Fibroblast of lung (primary cell): ENCODE measurements around the gene PDLIM5. TPM values are rescaled to one million over a fixed set of nuclear protein-coding genes. Genes with fewer than 3 reads are reported as not detected.

Experiments used
- DNase-seq, 2 donors: peaks; one replicate each; pipeline versions ENCODE4 v3.0.0 to v3.0.0-alpha.2; 2010; ENCODE audit warnings: low read depth in 2 of 2
- H2AFZ ChIP-seq: 2 replicates; pipeline ENCODE4 v1.5.1; 2012; ENCODE audit warnings: low read length, control low read depth, inconsistent platforms
- H3K27ac ChIP-seq: 2 replicates; pipeline ENCODE4 v1.5.1; 2011; ENCODE audit warnings: low read length, control low read depth; ENCODE audit not compliant: insufficient read depth
- H3K27me3 ChIP-seq: 2 replicates; pipeline ENCODE4 v1.5.1; 2011; ENCODE audit warnings: mild to moderate bottlenecking, low read length; ENCODE audit not compliant: control insufficient read depth, insufficient read depth
- H3K36me3 ChIP-seq: 2 replicates; pipeline ENCODE4 v1.5.1; 2011; ENCODE audit warnings: low read length; ENCODE audit not compliant: control insufficient read depth, insufficient read depth
- H3K4me1 ChIP-seq: 2 replicates; pipeline ENCODE4 v1.5.1; 2011; ENCODE audit warnings: low read length; ENCODE audit not compliant: control insufficient read depth, insufficient read depth; ENCODE audit errors: extremely low read depth
- H3K4me2 ChIP-seq: 2 replicates; pipeline ENCODE4 v1.5.1; 2011; ENCODE audit warnings: low read length, control low read depth; ENCODE audit not compliant: insufficient read depth; ENCODE audit errors: extremely low read depth
- H3K4me3 ChIP-seq, 4 experiments: fragments of 200-600 bp in 1 of 4; sonication (generic) in 1 of 4; replicated peaks in 1 of 4; 2 replicates each; pipeline ENCODE4 v1.5.1; 2011 to 2016; ENCODE audit warnings: low read length in 4 of 4, low read depth in 3 of 4, mild to moderate bottlenecking in 3 of 4, control low read depth in 2 of 4, inconsistent platforms in 1 of 4, mixed read lengths in 1 of 4; ENCODE audit not compliant: insufficient read depth in 1 of 4; ENCODE audit errors: control extremely low read depth in 1 of 4
- H3K79me2 ChIP-seq: 2 replicates; pipeline ENCODE4 v1.5.1; 2012; ENCODE audit warnings: mild to moderate bottlenecking, low read length, inconsistent platforms; ENCODE audit not compliant: control insufficient read depth, insufficient read depth
- H3K9ac ChIP-seq: 2 replicates; pipeline ENCODE4 v1.5.1; 2011; ENCODE audit warnings: mild to moderate bottlenecking, low read length, control low read depth; ENCODE audit not compliant: insufficient read depth
- H3K9me3 ChIP-seq: 2 replicates; pipeline ENCODE4 v1.5.1; 2012; ENCODE audit warnings: low read depth, low read length; ENCODE audit not compliant: control insufficient read depth, insufficient read depth
- H4K20me1 ChIP-seq: 2 replicates; pipeline ENCODE4 v1.5.1; 2011; ENCODE audit warnings: low read length; ENCODE audit not compliant: control insufficient read depth, insufficient read depth; ENCODE audit errors: extremely low read depth
- EZH2 ChIP-seq: IDR thresholded peaks from 2 replicates; pipeline ENCODE4 v1.5.1; 2012; ENCODE audit warnings: low read length, control low read depth, mild to moderate bottlenecking; ENCODE audit errors: missing control alignments
- polyA plus RNA-seq, 2 donors: library from polyadenylated mRNA; depleted of rRNA in 1 of 2; stranded (reverse) in 1 of 2; unstranded in 1 of 2; fragments of >200 nt; gene quantifications; 2 replicates each; pipeline ENCODE4 v1.2.1, GENCODE V29; 2011 to 2012; ENCODE audit warnings: missing spikeins in 1 of 2
- total RNA-seq: library from RNA; depleted of rRNA; stranded (reverse); fragments of >200 nt; gene quantifications from 2 replicates; pipeline ENCODE4 v1.2.1, GENCODE V29; 2014
- TF ChIP-seq, protein P1 (sequence below), 2 donors: IDR thresholded peaks in 1 of 2; conservative IDR thresholded peaks in 1 of 2; 1 replicate in 1 of 2; 2 replicates in 1 of 2; pipeline ENCODE4 v1.5.1; 2011 to 2012; ENCODE audit warnings: low read length in 2 of 2, control low read depth in 1 of 2, inconsistent platforms in 1 of 2, low read depth in 1 of 2, mild to moderate bottlenecking in 1 of 2

Gene PDLIM5
- total and polyA plus RNA-seq, 2 donors (not counting 1 experiment from before 2014, with no cell fraction given) = 28.4 to 113 TPM

GRCh38 chr4:94517492-94517891 lies 65.8 kb downstream of the PDLIM5 start:
- H3K36me3 ChIP-seq = no peaks in the 10 kb centered on the region
- peaks cover 30% of the 10 kb centered on the region for H3K79me2 ChIP-seq
- H3K4me1 ChIP-seq = peaks cover 3% of the 10 kb centered on the region
- no peak overlapping the region for H3K4me3 ChIP-seq
- H3K9ac ChIP-seq = no peak overlapping the region
- H3K9me3 ChIP-seq = no peaks in the 10 kb centered on the region
- H2AFZ ChIP-seq = no peak overlapping the region
- no peaks in the 10 kb centered on the region for H4K20me1 ChIP-seq
- no peak overlapping the region for H3K4me2 ChIP-seq
- no peak for DNase-seq
- TF ChIP-seq, protein P1, sequence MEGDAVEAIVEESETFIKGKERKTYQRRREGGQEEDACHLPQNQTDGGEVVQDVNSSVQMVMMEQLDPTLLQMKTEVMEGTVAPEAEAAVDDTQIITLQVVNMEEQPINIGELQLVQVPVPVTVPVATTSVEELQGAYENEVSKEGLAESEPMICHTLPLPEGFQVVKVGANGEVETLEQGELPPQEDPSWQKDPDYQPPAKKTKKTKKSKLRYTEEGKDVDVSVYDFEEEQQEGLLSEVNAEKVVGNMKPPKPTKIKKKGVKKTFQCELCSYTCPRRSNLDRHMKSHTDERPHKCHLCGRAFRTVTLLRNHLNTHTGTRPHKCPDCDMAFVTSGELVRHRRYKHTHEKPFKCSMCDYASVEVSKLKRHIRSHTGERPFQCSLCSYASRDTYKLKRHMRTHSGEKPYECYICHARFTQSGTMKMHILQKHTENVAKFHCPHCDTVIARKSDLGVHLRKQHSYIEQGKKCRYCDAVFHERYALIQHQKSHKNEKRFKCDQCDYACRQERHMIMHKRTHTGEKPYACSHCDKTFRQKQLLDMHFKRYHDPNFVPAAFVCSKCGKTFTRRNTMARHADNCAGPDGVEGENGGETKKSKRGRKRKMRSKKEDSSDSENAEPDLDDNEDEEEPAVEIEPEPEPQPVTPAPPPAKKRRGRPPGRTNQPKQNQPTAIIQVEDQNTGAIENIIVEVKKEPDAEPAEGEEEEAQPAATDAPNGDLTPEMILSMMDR (conservative IDR thresholded peaks at IDR 0.05 in 1 of 2, IDR thresholded peaks at IDR 0.05 in 1 of 2; ENCODE audit: low read depth in 1 of 2, low read length in 2 of 2) = no peak
- TF ChIP-seq EZH2 = no peak
- H3K27me3 ChIP-seq = no peaks in the 10 kb centered on the region
- no peak overlapping the region for H3K27ac ChIP-seq

DNA sequence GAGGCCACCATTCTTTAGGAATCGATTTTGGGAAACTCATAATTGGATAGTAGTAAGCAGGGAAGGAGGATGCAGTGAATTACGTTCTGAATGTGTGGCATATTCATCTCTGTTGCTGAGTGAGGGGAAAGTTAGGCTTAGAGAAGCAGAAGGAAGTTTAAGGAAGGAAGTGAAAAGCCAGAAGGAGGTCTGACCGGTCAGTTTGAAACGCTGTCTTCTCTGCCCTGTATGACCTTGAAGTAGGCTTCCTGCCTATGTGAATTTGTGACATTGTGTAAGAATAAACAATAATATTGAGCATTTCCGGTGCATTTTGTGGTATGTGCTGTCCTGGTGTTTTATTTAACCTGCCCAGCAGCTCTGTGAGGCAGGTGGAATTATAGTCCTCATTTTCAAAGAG lies 67.3 kb downstream of the PDLIM5 start:
- TF ChIP-seq, protein P1 (conservative IDR thresholded peaks at IDR 0.05 in 1 of 2, IDR thresholded peaks at IDR 0.05 in 1 of 2; ENCODE audit: low read depth in 1 of 2, low read length in 2 of 2) = no peak
- TF ChIP-seq EZH2 = no peak
- Histone ChIP-seq H3K4me3 (no peak overlapping the region), H3K27me3 (no peaks in the 10 kb centered on the region), H3K79me2 (peaks cover 21% of the 10 kb centered on the region), H3K4me2 (no peak overlapping the region), H3K27ac (no peak overlapping the region), H3K4me1 (peaks cover 7% of the 10 kb centered on the region), H4K20me1 (no peaks in the 10 kb centered on the region), H3K9me3 (no peaks in the 10 kb centered on the region), H3K9ac (no peak overlapping the region), H2AFZ (no peak overlapping the region), H3K36me3 (no peaks in the 10 kb centered on the region)
- DNase-seq = no peak

- H3K4me1 ChIP-seq = peaks cover 7% of the 10 kb centered on the region
- H3K27ac ChIP-seq = no peak overlapping the region
- H3K27me3 ChIP-seq = no peaks in the 10 kb centered on the region
- no peak overlapping the region for H3K4me3 ChIP-seq
- H3K9ac ChIP-seq = no peak overlapping the region
- H3K9me3 ChIP-seq = no peaks in the 10 kb centered on the region
- H3K4me2 ChIP-seq = no peak overlapping the region
- TF ChIP-seq EZH2 = no peak
- TF ChIP-seq, protein P1 (conservative IDR thresholded peaks at IDR 0.05 in 1 of 2, IDR thresholded peaks at IDR 0.05 in 1 of 2; ENCODE audit: low read depth in 1 of 2, low read length in 2 of 2) = no peak
- H4K20me1 ChIP-seq = no peaks in the 10 kb centered on the region
- H3K79me2 ChIP-seq = peaks cover 15% of the 10 kb centered on the region
- H3K36me3 ChIP-seq = no peaks in the 10 kb centered on the region
- H2AFZ ChIP-seq = no peak overlapping the region
- no peak for DNase-seq
Measured at GRCh38 chr4:94519925-94520789, 68.4 kb downstream of the PDLIM5 start.
